Thoracic aorta endothelial cell (primary cell): ENCODE measurements around the gene TRIM24. TPM values are rescaled to one million over a fixed set of nuclear protein-coding genes. Genes with fewer than 3 reads are reported as not detected.

Experiments
- small RNA-seq: library from RNA; depleted of rRNA; stranded (forward); fragments of <200 nt; gene quantifications from one replicate; pipeline ENCODE3, GENCODE V24; 2012
- total RNA-seq: library from RNA; depleted of rRNA; stranded (reverse); fragments of >200 nt; gene quantifications from 2 replicates; pipeline ENCODE4 v1.2.3, GENCODE V29; 2012

The TRIM24 gene
- total RNA-seq: 16.2 and 27.8 TPM in 2 replicates

DNA sequence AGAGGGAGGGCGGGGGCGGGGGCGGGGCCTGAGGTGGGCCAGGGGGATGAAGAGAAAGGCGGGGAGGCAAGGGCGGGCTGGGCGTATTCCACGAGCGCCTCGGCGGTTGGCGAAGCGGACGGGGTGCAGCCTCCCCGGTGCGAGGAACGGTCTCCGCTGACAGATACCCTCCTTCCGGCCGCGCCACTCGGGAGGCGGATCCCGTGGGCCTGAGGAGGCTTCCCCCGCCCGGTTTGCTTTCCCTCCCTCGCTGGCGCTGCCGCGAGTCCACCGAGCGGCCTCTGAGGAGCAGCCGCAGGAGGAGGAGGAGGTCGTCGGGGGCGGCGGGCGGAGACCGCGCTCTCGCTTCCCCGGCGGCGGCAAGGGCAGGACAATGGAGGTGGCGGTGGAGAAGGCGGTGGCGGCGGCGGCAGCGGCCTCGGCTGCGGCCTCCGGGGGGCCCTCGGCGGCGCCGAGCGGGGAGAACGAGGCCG, at the start of gene TRIM24:
Gene TRIM24, plus strand, starts transcription at position 84 of the 473 bp plus-strand sequence. Its CDS starts 290 bp downstream, at position 374.

Small RNA genes lying within 50 kb of the gene (small RNA-seq; reads per million reads assigned to genes)
- gene RF00561: not detected

Other genes starting within 250 kb of the TRIM24 start
- under 0.01 TPM in 1 of 2 replicates, not detected in the other for gene SVOPL, start 241.1 kb downstream of the TRIM24 start, total RNA-seq